CD4-positive, alpha-beta T cell (primary cell): ENCODE data around the gene ANO4. TPM values are rescaled to one million over a fixed set of nuclear protein-coding genes. Genes with fewer than 3 reads are reported as not detected.

Experiments used
- ATAC-seq: fragments of 200-7000 bp; cut with Tn5 transposase; one replicate; pipeline ENCODE4 v1.10.0; 2022; ENCODE audit warnings: mild to moderate bottlenecking; ENCODE audit not compliant: poor library complexity
- CTCF ChIA-PET: fragments of 350-600 bp; sonication (Branson Sonifier 250); formaldehyde crosslinking; loops from one replicate; lab custom pipeline; 2021; ENCODE audit warnings: antibody characterized with exemption, inconsistent platforms; lab: Charles Lee
- POLR2A ChIA-PET: fragments of 350-600 bp; sonication (Branson Sonifier 250); formaldehyde crosslinking; loops from one replicate; lab custom pipeline; 2021; ENCODE audit warnings: antibody characterized with exemption, inconsistent platforms; lab: Charles Lee
- DNase-seq, 14 experiments: peaks; one replicate each; pipeline ENCODE4 v3.0.0-alpha.2; 2013 to 2020; ENCODE audit warnings: mixed read lengths in 2 of 14
- H3K27ac ChIP-seq, 2 donors: one replicate each; pipeline versions ENCODE4 v1.5.1 to v1.7.0; 2013; ENCODE audit warnings: low read length in 2 of 2, low read depth in 1 of 2, mild to moderate bottlenecking in 1 of 2
- H3K27me3 ChIP-seq, 2 experiments: 1 replicate in 1 of 2; 2 replicates in 1 of 2; pipeline versions ENCODE4 v1.6.1 to v1.7.0; 2013; ENCODE audit warnings: low read length in 2 of 2, control low read depth in 1 of 2, mild to moderate bottlenecking in 1 of 2, moderate library complexity in 1 of 2; ENCODE audit not compliant: insufficient read depth in 2 of 2, control insufficient read depth in 1 of 2
- H3K36me3 ChIP-seq: one replicate; pipeline ENCODE4 v1.6.1; 2013; ENCODE audit warnings: low read length, control low read depth; ENCODE audit not compliant: insufficient read depth
- H3K4me1 ChIP-seq: one replicate; pipeline ENCODE4 v1.6.1; 2013; ENCODE audit warnings: low read length, control low read depth; ENCODE audit not compliant: insufficient read depth
- H3K4me3 ChIP-seq: one replicate; pipeline ENCODE4 v1.5.1; 2013; ENCODE audit warnings: mild to moderate bottlenecking, low read length, moderate library complexity
- H3K9me3 ChIP-seq, 2 experiments: 1 replicate in 1 of 2; 2 replicates in 1 of 2; pipeline versions ENCODE4 v1.6.1 to v1.7.0; 2013; ENCODE audit warnings: low read length in 2 of 2, mild to moderate bottlenecking in 2 of 2, control low read depth in 1 of 2, moderate library complexity in 1 of 2; ENCODE audit not compliant: control insufficient read depth in 1 of 2, insufficient read depth in 1 of 2
- H3K27ac Mint-ChIP-seq: one replicate; pipeline ENCODE4 v1.8.0; 2020; ENCODE audit warnings: mixed read lengths
- H3K27me3 Mint-ChIP-seq: one replicate; pipeline ENCODE4 v1.8.0; 2021; ENCODE audit warnings: mixed read lengths
- H3K36me3 Mint-ChIP-seq: one replicate; pipeline ENCODE4 v1.8.0; 2021; ENCODE audit warnings: low read depth, mixed read lengths
- H3K4me1 Mint-ChIP-seq: one replicate; pipeline ENCODE4 v1.8.0; 2021; ENCODE audit warnings: low read depth, mixed read lengths
- H3K4me3 Mint-ChIP-seq: one replicate; pipeline ENCODE4 v1.8.0; 2020; ENCODE audit warnings: mild to moderate bottlenecking, mixed read lengths
- H3K9me3 Mint-ChIP-seq: one replicate; pipeline ENCODE4 v1.8.0; 2020; ENCODE audit warnings: mixed read lengths
- intact Hi-C, 2 experiments: fragments of 100-400 bp; cut with DNase I in 1 of 2; cut with micrococcal nuclease in 1 of 2; formaldehyde crosslinking; loops; one replicate each; pipeline versions ENCODE4 v1.15.1 to v1.9.0; 2023 to 2025; cut with DNase I, micrococcal nuclease
- total RNA-seq, 174 experiments: library from RNA in 2 of 174; stranded (reverse) in 2 of 174; gene quantifications; one replicate each; pipeline ENCODE4 v1.2.3 and lab custom pipeline; 2021 to 2026
- TF ChIP-seq, protein P1 (sequence below): fragments of 200-600 bp; IDR thresholded peaks from one replicate; pipeline ENCODE4 v1.8.0; 2022; ENCODE audit warnings: antibody characterized with exemption, mild to moderate bottlenecking

ANO4 gene
- total RNA-seq, 2 experiments from 2014 or later, result not detected

DNA sequence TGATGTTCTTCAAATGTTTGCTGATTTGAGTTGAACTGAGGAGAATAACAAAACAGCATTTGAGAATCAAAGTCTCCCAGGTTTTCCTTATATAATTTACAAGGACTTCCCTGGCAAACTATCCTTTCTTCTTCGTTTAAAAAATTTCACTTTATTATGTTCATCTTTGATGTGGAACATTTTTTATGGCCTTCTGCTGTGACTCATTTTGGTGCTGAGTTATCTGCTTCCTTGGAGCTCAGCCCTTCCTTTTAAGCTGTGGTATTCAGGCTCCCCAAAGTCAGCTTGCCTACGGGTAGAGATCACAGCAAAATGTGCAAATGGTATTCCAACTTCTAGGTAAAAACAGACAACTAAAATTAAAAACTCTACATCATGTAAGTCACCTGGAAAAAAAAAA lies 1.4 kb upstream of the ANO4 start:
- no peaks in the 10 kb centered on the region for H3K36me3 Mint-ChIP-seq
- Histone ChIP-seq H3K4me3 (no peak overlapping the region), H3K4me1 (no peaks in the 10 kb centered on the region), H3K36me3 (no peaks in the 10 kb centered on the region), H3K27me3 (no peaks in the 10 kb centered on the region), H3K9me3 (no peaks in the 10 kb centered on the region), H3K27ac (no peak overlapping the region)
- intact Hi-C loops, result no loop called here
- ChIA-PET POLR2A (no interaction called here), CTCF (no interaction called here)
- H3K4me3 Mint-ChIP-seq, result no peak overlapping the region
- peaks cover 27% of the 10 kb centered on the region for H3K27me3 Mint-ChIP-seq
- TF ChIP-seq, protein P1, sequence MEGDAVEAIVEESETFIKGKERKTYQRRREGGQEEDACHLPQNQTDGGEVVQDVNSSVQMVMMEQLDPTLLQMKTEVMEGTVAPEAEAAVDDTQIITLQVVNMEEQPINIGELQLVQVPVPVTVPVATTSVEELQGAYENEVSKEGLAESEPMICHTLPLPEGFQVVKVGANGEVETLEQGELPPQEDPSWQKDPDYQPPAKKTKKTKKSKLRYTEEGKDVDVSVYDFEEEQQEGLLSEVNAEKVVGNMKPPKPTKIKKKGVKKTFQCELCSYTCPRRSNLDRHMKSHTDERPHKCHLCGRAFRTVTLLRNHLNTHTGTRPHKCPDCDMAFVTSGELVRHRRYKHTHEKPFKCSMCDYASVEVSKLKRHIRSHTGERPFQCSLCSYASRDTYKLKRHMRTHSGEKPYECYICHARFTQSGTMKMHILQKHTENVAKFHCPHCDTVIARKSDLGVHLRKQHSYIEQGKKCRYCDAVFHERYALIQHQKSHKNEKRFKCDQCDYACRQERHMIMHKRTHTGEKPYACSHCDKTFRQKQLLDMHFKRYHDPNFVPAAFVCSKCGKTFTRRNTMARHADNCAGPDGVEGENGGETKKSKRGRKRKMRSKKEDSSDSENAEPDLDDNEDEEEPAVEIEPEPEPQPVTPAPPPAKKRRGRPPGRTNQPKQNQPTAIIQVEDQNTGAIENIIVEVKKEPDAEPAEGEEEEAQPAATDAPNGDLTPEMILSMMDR, result no peak
- no peak for DNase-seq
- peaks cover 3% of the 10 kb centered on the region for H3K9me3 Mint-ChIP-seq
- H3K4me1 Mint-ChIP-seq, result no peaks in the 10 kb centered on the region
- no peak overlapping the region for H3K27ac Mint-ChIP-seq
- ATAC-seq, result no peak

DNA sequence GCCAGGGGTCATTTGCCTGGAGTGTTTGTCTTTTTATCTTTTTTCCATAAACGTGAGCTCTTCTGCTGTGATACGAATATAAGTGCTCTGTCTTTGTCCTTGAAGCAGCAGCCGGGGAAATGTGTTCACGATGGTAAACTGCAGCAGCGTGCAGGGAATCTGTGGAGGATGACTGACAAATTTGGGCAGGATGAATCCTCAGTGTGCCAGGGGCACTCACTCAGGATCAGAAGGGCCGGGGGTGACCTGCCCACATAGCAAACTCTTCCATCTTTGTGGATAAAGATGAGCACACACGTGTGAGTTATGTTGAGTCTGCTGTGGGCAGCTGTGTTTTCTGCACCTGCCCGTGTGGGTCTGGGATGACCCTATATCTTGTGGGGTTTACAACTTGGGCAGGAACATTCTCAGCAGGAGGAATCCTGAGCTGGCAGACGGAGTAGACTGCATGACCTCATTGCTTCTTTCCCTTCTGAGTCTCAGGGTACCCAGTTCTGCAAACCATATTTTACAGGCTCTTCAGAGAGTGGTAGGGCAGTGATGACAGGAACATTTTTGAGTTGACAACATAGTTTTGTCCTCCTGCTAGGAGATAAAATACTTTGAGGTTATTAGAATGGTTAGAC lies 711 bp downstream of the ANO4 start:
- no peaks in the 10 kb centered on the region for H3K4me1 Mint-ChIP-seq
- no peaks in the 10 kb centered on the region for H3K4me1 ChIP-seq
- POLR2A ChIA-PET, result no interaction called here
- ATAC-seq, result no peak
- no peak overlapping the region for H3K27ac Mint-ChIP-seq
- TF ChIP-seq, protein P1, result no peak
- no peaks in the 10 kb centered on the region for H3K27me3 ChIP-seq
- intact Hi-C loops, result no loop called here
- H3K4me3 Mint-ChIP-seq, result no peak overlapping the region
- H3K36me3 ChIP-seq, result no peaks in the 10 kb centered on the region
- H3K36me3 Mint-ChIP-seq, result no peaks in the 10 kb centered on the region
- H3K9me3 Mint-ChIP-seq, result no peaks in the 10 kb centered on the region
- peaks cover 0 to 3% of the 10 kb centered on the region in 2 experiments for H3K9me3 ChIP-seq
- no peak overlapping the region for H3K4me3 ChIP-seq
- no peak overlapping the region for H3K27ac ChIP-seq
- peaks cover 22% of the 10 kb centered on the region for H3K27me3 Mint-ChIP-seq
- no peak for DNase-seq
- CTCF ChIA-PET, result no interaction called here

DNA sequence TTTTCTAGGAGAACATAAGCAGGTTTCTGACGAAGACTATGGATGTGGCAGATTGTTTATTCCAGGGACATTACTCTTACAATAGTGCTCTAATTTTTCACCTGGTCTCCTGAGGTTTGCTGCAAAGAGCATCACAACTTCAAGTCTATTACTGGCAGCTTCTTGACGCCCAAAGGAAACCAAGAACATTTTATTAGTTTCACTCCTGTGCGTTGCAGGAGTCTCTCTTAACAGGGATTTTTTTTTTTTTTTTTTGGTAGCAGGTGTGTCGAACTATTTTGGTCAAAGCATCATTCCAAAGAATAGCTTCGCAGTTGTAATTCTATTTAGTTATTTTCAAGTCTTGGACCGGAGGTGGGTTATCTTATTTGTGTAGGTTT lies 1.2 kb downstream of the ANO4 start:
- Histone ChIP-seq H3K27me3 (no peaks in the 10 kb centered on the region), H3K9me3 (peaks cover 0 to 3% of the 10 kb centered on the region in 2 experiments), H3K36me3 (no peaks in the 10 kb centered on the region), H3K27ac (no peak overlapping the region), H3K4me3 (no peak overlapping the region), H3K4me1 (no peaks in the 10 kb centered on the region)
- Mint-ChIP-seq H3K4me3 (no peak overlapping the region), H3K27me3 (peaks cover 22% of the 10 kb centered on the region), H3K4me1 (no peaks in the 10 kb centered on the region), H3K9me3 (no peaks in the 10 kb centered on the region), H3K36me3 (no peaks in the 10 kb centered on the region), H3K27ac (no peak overlapping the region)
- ChIA-PET CTCF (no interaction called here), POLR2A (no interaction called here)
- TF ChIP-seq, protein P1, result no peak
- DNase-seq (no peak), ATAC-seq (no peak)
- intact Hi-C loops, result no loop called here
